Measurements from ENCODE around the gene DDX17. TPM values are rescaled to one million over a fixed set of nuclear protein-coding genes. Genes with fewer than 3 reads are reported as not detected.

Gene DDX17
- total and polyA plus RNA-seq, 10 of the 15 experiments (the other 5 are each of a cell fraction or from before 2014, with no cell fraction given), result 25.2 to 778 (median 266) TPM

GRCh38 chr22:38505541-38506117, 482 bp downstream of the DDX17 start (continued):
- TF ChIP-seq HSF1 (IDR thresholded peaks at IDR 0.05; ENCODE audit: low read depth, low read length), result no peak
- TF ChIP-seq ZNF207 (IDR thresholded peaks at IDR 0.05; ENCODE audit: borderline replicate concordance), result no peak
- TF ChIP-seq SUPT20H (IDR thresholded peaks at IDR 0.05; ENCODE audit: borderline replicate concordance, control insufficient read depth, low read depth, low read length), result no peak
- no peak for TF ChIP-seq CHD4 (IDR thresholded peaks at IDR 0.05)
- no peak for TF ChIP-seq PAX8 (IDR thresholded peaks at IDR 0.05)
- TF ChIP-seq POLR2A (IDR thresholded peaks at IDR 0.05; ENCODE audit: low read depth, low read length), result peak; percentile 61
- TF ChIP-seq BRCA1 (IDR thresholded peaks at IDR 0.05; ENCODE audit: low read depth, low read length), result 0 out of 2 replicates have a peak, but pooled peaks have one; percentile 27

- peak overlapping the region; percentile 100 for H3K9ac ChIP-seq (ENCODE audit: control insufficient read depth, insufficient read depth, low read length)
- peaks cover 58% of the 10 kb centered on the region for H3K79me2 ChIP-seq (ENCODE audit: control insufficient read depth, insufficient read depth, low read length)
- DNase-seq (ENCODE audit: low read depth, low spot score) (no peak), ATAC-seq (peak; percentile 61), FAIRE-seq (peak; percentile 57)
- WGBS (ENCODE audit: insufficient coverage, insufficient replicate concordance, low lambda C conversion rate, missing lambda C conversion rate), result under 1% methylated on average over 35 of the region's 35 CpGs
- no TSS peak for BruUV-seq (replicated peaks)
- H3K4me1 ChIP-seq (ENCODE audit: control insufficient read depth, insufficient read depth, low read length), result no peaks in the 10 kb centered on the region; the same call in none of the 2 replicates
- in situ Hi-C loops (cut with MboI), result no loop called here
- H2AFZ ChIP-seq (ENCODE audit: control insufficient read depth, low read depth, low read length), result no peak overlapping the region
- peak overlapping the region; percentile 96 for H3K4me3 ChIP-seq
- H3K27ac ChIP-seq (ENCODE audit: control insufficient read depth, insufficient read depth), result peak overlapping the region; percentile 86
- no peaks in the 10 kb centered on the region for H3K9me3 ChIP-seq (replicated peaks; ENCODE audit: control insufficient read depth, insufficient read depth, low read length)
- RAD21 ChIA-PET (ENCODE audit: unreplicated experiment), result no interaction called here
- SMC1A ChIA-PET (ENCODE audit: uncharacterized antibody, unreplicated experiment), result no interaction called here
- POLR2A ChIA-PET, result no interaction called here
- no peaks in the 10 kb centered on the region for H3K27me3 ChIP-seq (replicated peaks in 1 of 2; ENCODE audit: control insufficient read depth in 2 of 2, insufficient read depth in 2 of 2, low read length in 1 of 2)
- peaks cover 0 to 30% of the 10 kb centered on the region in 2 experiments for H3K36me3 ChIP-seq (ENCODE audit: control insufficient read depth in 2 of 2, insufficient read depth in 2 of 2, low read length in 1 of 2)
- intact Hi-C loops (cut with micrococcal nuclease; ENCODE audit: unreplicated experiment), result loop anchor here (2.0 to 10.0 kb wide), 2 partner anchors 66 to 200 kb away; partner anchors contain the start of genes DMC1, GTPBP1 and JOSD1
- peak overlapping the region; percentile 88 for H3K4me2 ChIP-seq (ENCODE audit: control insufficient read depth, insufficient read depth)
- CTCF ChIA-PET, result no interaction called here
- peaks cover 7% of the 10 kb centered on the region; the same call in 1 of the 2 replicates for H4K20me1 ChIP-seq (ENCODE audit: control insufficient read depth, insufficient read depth)
- no peak for TF ChIP-seq RFX5 (IDR thresholded peaks at IDR 0.05; ENCODE audit: low read depth, low read length)
- TF ChIP-seq KLF5 (IDR thresholded peaks at IDR 0.05; ENCODE audit: partially characterized antibody), result no peak
- no peak for TF ChIP-seq ZBTB4 (CRISPR knock-in tag; IDR thresholded peaks at IDR 0.05)
- TF ChIP-seq JUNB (IDR thresholded peaks at IDR 0.05), result no peak
- no peak for TF ChIP-seq HCFC1 (IDR thresholded peaks at IDR 0.05; ENCODE audit: low read length)
- no peak for TF ChIP-seq IRF3 (IDR thresholded peaks at IDR 0.05)
Measured at GRCh38 chr22:38504731-38505540, 1.2 kb downstream of the DDX17 start.
